ENCODE measurements around the gene SIRT2.

SIRT2 gene

GRCh38 chr19:38851622-38852230 lies 47.7 kb downstream of the SIRT2 start:
- H3K27me3 ChIP-seq (ENCODE audit: insufficient read depth, poor library complexity, severe bottlenecking) = no peaks in the 10 kb centered on the region
- TF ChIP-seq SPI1 (IDR thresholded peaks at IDR 0.05; ENCODE audit: borderline replicate concordance, low read depth) (no peak), POLR2AphosphoS5 (IDR thresholded peaks at IDR 0.05; ENCODE audit: low read depth) (peak; percentile 80), CTCF (IDR thresholded peaks at IDR 0.05; ENCODE audit: insufficient read depth, low read length) (no peak), REST (IDR thresholded peaks at IDR 0.05; ENCODE audit: insufficient replicate concordance, low read depth) (peak; percentile 64), GABPA (IDR thresholded peaks at IDR 0.05; ENCODE audit: low read depth) (no peak)
- H3K4me3 ChIP-seq (replicated peaks; ENCODE audit: insufficient read depth, low read length) = peak overlapping the region; percentile 61
- DNase-seq (ENCODE audit: low read depth in 1 of 2, low spot score in 1 of 2) = peak; percentile 86 to 91
- H3K27ac ChIP-seq (replicated peaks) = peak overlapping the region; percentile 98

- no peak for DNase-seq (ENCODE audit: low read depth in 1 of 2, low spot score in 1 of 2)
- Histone ChIP-seq H3K4me3 (replicated peaks; ENCODE audit: insufficient read depth, low read length) (peak overlapping the region; percentile 61), H3K27ac (replicated peaks) (peak overlapping the region; percentile 90), H3K27me3 (ENCODE audit: insufficient read depth, poor library complexity, severe bottlenecking) (no peaks in the 10 kb centered on the region)
- TF ChIP-seq SPI1 (IDR thresholded peaks at IDR 0.05; ENCODE audit: borderline replicate concordance, low read depth) (no peak), GABPA (IDR thresholded peaks at IDR 0.05; ENCODE audit: low read depth) (no peak), POLR2AphosphoS5 (IDR thresholded peaks at IDR 0.05; ENCODE audit: low read depth) (no peak), CTCF (IDR thresholded peaks at IDR 0.05; ENCODE audit: insufficient read depth, low read length) (no peak), REST (IDR thresholded peaks at IDR 0.05; ENCODE audit: insufficient replicate concordance, low read depth) (no peak)
Observed at GRCh38 chr19:38850976-38851621, 48.3 kb downstream of the SIRT2 start.

GRCh38 chr19:38850436-38850975 lies 48.9 kb downstream of the SIRT2 start:
- Histone ChIP-seq H3K27ac (replicated peaks) (peak overlapping the region; percentile 90), H3K27me3 (ENCODE audit: insufficient read depth, poor library complexity, severe bottlenecking) (no peaks in the 10 kb centered on the region), H3K4me3 (replicated peaks; ENCODE audit: insufficient read depth, low read length) (peak overlapping the region; percentile 61)
- DNase-seq (ENCODE audit: low read depth in 1 of 2, low spot score in 1 of 2) = peak in 1 of 2 experiments; percentile 100
- peak; percentile 25; the same call in 1 of the 2 replicates for TF ChIP-seq SPI1 (IDR thresholded peaks at IDR 0.05; ENCODE audit: borderline replicate concordance, low read depth)
- no peak for TF ChIP-seq CTCF (IDR thresholded peaks at IDR 0.05; ENCODE audit: insufficient read depth, low read length)
- peak; percentile 40 for TF ChIP-seq REST (IDR thresholded peaks at IDR 0.05; ENCODE audit: insufficient replicate concordance, low read depth)
- peak; percentile 46; the same call in 1 of the 2 replicates for TF ChIP-seq POLR2AphosphoS5 (IDR thresholded peaks at IDR 0.05; ENCODE audit: low read depth)
- TF ChIP-seq GABPA (IDR thresholded peaks at IDR 0.05; ENCODE audit: low read depth) = no peak; the same call in 1 of the 2 replicates

All from HL-60 (cell line).